ENCODE data around the gene ARHGAP6. TPM values are rescaled to one million over a fixed set of nuclear protein-coding genes. Genes with fewer than 3 reads are reported as not detected.

The ARHGAP6 gene
- polyA plus RNA-seq, 3 donors: 0.31 to 1.1 (median 0.40) TPM

- Mint-ChIP-seq H3K9me3 (peaks cover 0 to 4% (median 0%) of the 10 kb centered on the region in 7 donors), H3K27me3 (ENCODE audit: low read depth in 3 of 3) (peaks cover 0 to 11% (median 0%) of the 10 kb centered on the region in 3 donors), H3K4me1 (no peaks in the 10 kb centered on the region), H3K36me3 (no peaks in the 10 kb centered on the region), H3K4me3 (no peak overlapping the region), H3K27ac (no peak overlapping the region)
- H3K4me1 ChIP-seq (ENCODE audit: control insufficient read depth in 1 of 2, insufficient read depth in 2 of 2, low read length in 2 of 2): no peaks in the 10 kb centered on the region
- H3K4me2 ChIP-seq (replicated peaks; ENCODE audit: extremely low read depth, low read length, poor library complexity, severe bottlenecking): no peak overlapping the region
- H3K79me2 ChIP-seq (ENCODE audit: insufficient read depth, low read length): no peaks in the 10 kb centered on the region
- intact Hi-C loops (cut with micrococcal nuclease): no loop called here
- no peaks in the 10 kb centered on the region for H3K27me3 ChIP-seq (ENCODE audit: control insufficient read depth in 2 of 2, insufficient read depth in 2 of 2, low read length in 2 of 2)
- no peak for DNase-seq
- H3K27ac ChIP-seq (ENCODE audit: low read depth in 1 of 2, low read length in 2 of 2): no peak overlapping the region
- WGBS (ENCODE audit: insufficient coverage): 90% methylated on average over 4 of the region's 10 CpGs
- no peak for TF ChIP-seq CTCF (IDR thresholded peaks at IDR 0.05)
- H3K4me3 ChIP-seq (replicated peaks in 1 of 3; ENCODE audit: low read depth in 2 of 3, low read length in 3 of 3): no peak overlapping the region
- no peaks in the 10 kb centered on the region for H3K9me3 ChIP-seq (replicated peaks in 1 of 2; ENCODE audit: control insufficient read depth in 1 of 2, insufficient read depth in 1 of 2, low read length in 2 of 2)
- H4K20me1 ChIP-seq (ENCODE audit: insufficient read depth, low read length): no peaks in the 10 kb centered on the region
- H3K9ac ChIP-seq (ENCODE audit: insufficient read depth, low read length, poor library complexity, severe bottlenecking): no peak overlapping the region
- no peaks in the 10 kb centered on the region for H3K36me3 ChIP-seq (replicated peaks in 1 of 2; ENCODE audit: control insufficient read depth in 1 of 2, insufficient read depth in 2 of 2, low read length in 2 of 2)
- no peak overlapping the region for H2AFZ ChIP-seq (ENCODE audit: insufficient read depth, low read depth, low read length, poor library complexity, severe bottlenecking)
Observed at GRCh38 chrX:11703855-11704254, 38.1 kb upstream of the ARHGAP6 start.

DNA sequence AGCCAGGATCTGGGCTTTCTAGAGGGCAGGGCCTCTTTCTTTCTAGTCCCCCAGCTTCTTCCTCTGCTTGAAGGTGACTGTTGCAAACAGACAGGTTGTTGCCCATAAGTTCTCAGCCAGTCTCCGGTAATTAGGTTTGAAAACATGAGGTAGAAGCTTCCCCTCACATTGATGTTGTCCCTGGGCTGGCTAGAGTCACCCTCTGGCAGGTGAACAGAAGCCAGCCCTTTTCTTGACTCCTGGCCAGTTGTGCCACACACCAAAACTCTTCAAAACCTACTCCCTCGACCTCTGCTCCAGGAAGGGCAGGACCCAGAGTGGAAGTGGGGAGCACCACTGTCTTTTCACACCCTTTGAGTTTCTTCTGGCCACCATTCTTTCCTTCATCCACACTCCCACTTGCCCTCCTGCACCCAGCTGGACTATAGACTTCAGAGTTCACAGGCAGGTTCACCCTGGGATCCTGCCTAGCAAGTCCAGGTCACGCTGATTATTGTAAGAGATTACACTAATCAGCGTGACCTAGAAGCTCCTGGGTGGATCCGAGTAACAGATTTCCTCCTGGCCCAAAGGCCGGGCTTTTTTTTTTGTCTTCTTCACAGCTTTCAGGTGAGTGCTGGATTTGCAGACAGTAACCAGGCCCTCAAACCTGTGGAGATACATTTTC lies 37.4 kb upstream of the ARHGAP6 start:
- Mint-ChIP-seq H3K27ac (no peak overlapping the region), H3K9me3 (peaks cover 0 to 4% (median 0%) of the 10 kb centered on the region in 7 donors), H3K36me3 (no peaks in the 10 kb centered on the region), H3K4me1 (no peaks in the 10 kb centered on the region), H3K27me3 (ENCODE audit: low read depth in 3 of 3) (peaks cover 0 to 11% (median 0%) of the 10 kb centered on the region in 3 donors), H3K4me3 (no peak overlapping the region)
- Histone ChIP-seq H3K27ac (ENCODE audit: low read depth in 1 of 2, low read length in 2 of 2) (no peak overlapping the region), H3K36me3 (replicated peaks in 1 of 2; ENCODE audit: control insufficient read depth in 1 of 2, insufficient read depth in 2 of 2, low read length in 2 of 2) (no peaks in the 10 kb centered on the region), H3K4me2 (replicated peaks; ENCODE audit: extremely low read depth, low read length, poor library complexity, severe bottlenecking) (no peak overlapping the region), H3K4me3 (replicated peaks in 1 of 3; ENCODE audit: low read depth in 2 of 3, low read length in 3 of 3) (no peak overlapping the region), H3K9me3 (replicated peaks in 1 of 2; ENCODE audit: control insufficient read depth in 1 of 2, insufficient read depth in 1 of 2, low read length in 2 of 2) (no peaks in the 10 kb centered on the region), H3K79me2 (ENCODE audit: insufficient read depth, low read length) (no peaks in the 10 kb centered on the region), H4K20me1 (ENCODE audit: insufficient read depth, low read length) (no peaks in the 10 kb centered on the region), H2AFZ (ENCODE audit: insufficient read depth, low read depth, low read length, poor library complexity, severe bottlenecking) (no peak overlapping the region), H3K4me1 (ENCODE audit: control insufficient read depth in 1 of 2, insufficient read depth in 2 of 2, low read length in 2 of 2) (no peaks in the 10 kb centered on the region), H3K9ac (ENCODE audit: insufficient read depth, low read length, poor library complexity, severe bottlenecking) (no peak overlapping the region), H3K27me3 (ENCODE audit: control insufficient read depth in 2 of 2, insufficient read depth in 2 of 2, low read length in 2 of 2) (no peaks in the 10 kb centered on the region)
- intact Hi-C loops (cut with micrococcal nuclease): no loop called here
- WGBS (ENCODE audit: insufficient coverage): no CpG with 5 or more reads among the region's 6 CpGs
- TF ChIP-seq CTCF (IDR thresholded peaks at IDR 0.05): no peak
- no peak for DNase-seq
